HepG2 (cell line): ENCODE data around the gene AJUBA. TPM values are rescaled to one million over a fixed set of nuclear protein-coding genes. Genes with fewer than 3 reads are reported as not detected.

Source experiments
- HOXD1 ChIP-seq: sonication (generic); formaldehyde crosslinking; IDR thresholded peaks from 2 replicates; pipeline ENCODE4 v1.5.0; 2020; ENCODE audit warnings: missing genetic modification reagents
- KAT8 ChIP-seq: IDR thresholded peaks from 2 replicates; pipeline ENCODE4 v1.6.1; 2016; ENCODE audit warnings: missing genetic modification reagents, missing compliant biosample characterization
- KLF11 ChIP-seq: IDR thresholded peaks from 2 replicates; pipeline ENCODE4 v1.6.1; 2016; ENCODE audit warnings: missing compliant biosample characterization
- MEIS1 ChIP-seq: sonication (generic); formaldehyde crosslinking; IDR thresholded peaks from 2 replicates; pipeline ENCODE4 v1.9.0; 2021; ENCODE audit warnings: mild to moderate bottlenecking, missing genetic modification reagents, moderate library complexity, borderline replicate concordance
- NCOR1 ChIP-seq: fragments of 200-600 bp; sonication (generic); IDR thresholded peaks from 2 replicates; pipeline ENCODE4 v1.7.0; 2017; ENCODE audit warnings: antibody characterized with exemption, low read length, borderline replicate concordance
- NR2C2 ChIP-seq: sonication (generic); formaldehyde crosslinking; IDR thresholded peaks from 2 replicates; pipeline ENCODE4 v1.4.0; 2020; ENCODE audit warnings: missing genetic modification reagents, mild to moderate bottlenecking, moderate library complexity, borderline replicate concordance
- NR2F2 ChIP-seq: IDR thresholded peaks from 2 replicates; pipeline ENCODE4 v1.6.1; 2012; ENCODE audit warnings: low read depth, inconsistent platforms, borderline replicate concordance
- PLSCR1 ChIP-seq: sonication (generic); formaldehyde crosslinking; IDR thresholded peaks from 2 replicates; pipeline ENCODE4 v1.5.0; 2020; ENCODE audit warnings: missing genetic modification reagents, mild to moderate bottlenecking, borderline replicate concordance
- SSRP1 ChIP-seq: IDR thresholded peaks from 2 replicates; pipeline ENCODE4 v1.6.1; 2016; ENCODE audit warnings: control low read depth
- ZBTB46 ChIP-seq: sonication (generic); formaldehyde crosslinking; IDR thresholded peaks from 2 replicates; pipeline ENCODE4 v1.4.0; 2020; ENCODE audit warnings: mild to moderate bottlenecking, missing genetic modification reagents, borderline replicate concordance
- ZNF207 ChIP-seq: fragments of 450-650 bp; IDR thresholded peaks from 2 replicates; pipeline ENCODE4 v1.6.1; 2016; ENCODE audit warnings: antibody characterized with exemption, borderline replicate concordance
- ZNF468 ChIP-seq: sonication (generic); formaldehyde crosslinking; IDR thresholded peaks from 2 replicates; pipeline ENCODE4 v1.8.0; 2022; ENCODE audit warnings: mild to moderate bottlenecking, moderate library complexity, missing genetic modification reagents
- ZNF562 ChIP-seq: sonication (generic); formaldehyde crosslinking; IDR thresholded peaks from 2 replicates; pipeline ENCODE4 v1.8.0; 2022; ENCODE audit warnings: missing genetic modification reagents, borderline replicate concordance
- ZNF776 ChIP-seq: sonication (generic); formaldehyde crosslinking; IDR thresholded peaks from 2 replicates; pipeline ENCODE4 v1.4.0; 2020; ENCODE audit warnings: mild to moderate bottlenecking, missing genetic modification reagents
- ZSCAN30 ChIP-seq: sonication (generic); formaldehyde crosslinking; IDR thresholded peaks from 2 replicates; pipeline ENCODE4 v1.5.0; 2020; ENCODE audit warnings: mild to moderate bottlenecking, missing genetic modification reagents
- polyA plus RNA-seq, 8 experiments: library from polyadenylated mRNA; depleted of rRNA in 3 of 8; stranded (reverse) in 7 of 8; unstranded in 1 of 8; fragments of >200 nt; fragmentation: Illumina TruSeq in 4 of 8; extraction: Trizol in 4 of 8; gene quantifications; 2 replicates each; pipeline versions ENCODE4 v1.2.1 to v1.2.3, GENCODE V29; 2011 to 2016; ENCODE audit warnings: low read depth in 4 of 8, missing spikeins in 1 of 8, mixed read lengths in 1 of 8; ENCODE audit not compliant: insufficient read depth in 1 of 8
- total RNA-seq, 5 experiments: library from RNA; depleted of rRNA; stranded (reverse); fragments of >200 nt; fragmentation: Illumina TruSeq; extraction: Trizol; gene quantifications; 2 replicates each; pipeline ENCODE4 v1.2.3, GENCODE V29; 2016; ENCODE audit warnings: low read depth in 1 of 5
- TF ChIP-seq, protein P1 (sequence below): sonication (generic); formaldehyde crosslinking; IDR thresholded peaks from 2 replicates; pipeline ENCODE4; 2020; ENCODE audit warnings: missing genetic modification reagents, mild to moderate bottlenecking, borderline replicate concordance
- TF ChIP-seq, protein P2 (sequence below): sonication (generic); formaldehyde crosslinking; IDR thresholded peaks from 2 replicates; pipeline ENCODE4 v1.4.0; 2020; ENCODE audit warnings: missing genetic modification reagents, borderline replicate concordance
- TF ChIP-seq, protein P3 (sequence below): sonication (generic); formaldehyde crosslinking; IDR thresholded peaks from 2 replicates; pipeline ENCODE4 v1.5.1; 2020; ENCODE audit warnings: mild to moderate bottlenecking, moderate library complexity, missing genetic modification reagents

The AJUBA gene
- total and polyA plus RNA-seq, 2 of the 13 experiments (the other 11 are each of a cell fraction or from before 2014, with no cell fraction given) = 157 to 241 TPM

DNA sequence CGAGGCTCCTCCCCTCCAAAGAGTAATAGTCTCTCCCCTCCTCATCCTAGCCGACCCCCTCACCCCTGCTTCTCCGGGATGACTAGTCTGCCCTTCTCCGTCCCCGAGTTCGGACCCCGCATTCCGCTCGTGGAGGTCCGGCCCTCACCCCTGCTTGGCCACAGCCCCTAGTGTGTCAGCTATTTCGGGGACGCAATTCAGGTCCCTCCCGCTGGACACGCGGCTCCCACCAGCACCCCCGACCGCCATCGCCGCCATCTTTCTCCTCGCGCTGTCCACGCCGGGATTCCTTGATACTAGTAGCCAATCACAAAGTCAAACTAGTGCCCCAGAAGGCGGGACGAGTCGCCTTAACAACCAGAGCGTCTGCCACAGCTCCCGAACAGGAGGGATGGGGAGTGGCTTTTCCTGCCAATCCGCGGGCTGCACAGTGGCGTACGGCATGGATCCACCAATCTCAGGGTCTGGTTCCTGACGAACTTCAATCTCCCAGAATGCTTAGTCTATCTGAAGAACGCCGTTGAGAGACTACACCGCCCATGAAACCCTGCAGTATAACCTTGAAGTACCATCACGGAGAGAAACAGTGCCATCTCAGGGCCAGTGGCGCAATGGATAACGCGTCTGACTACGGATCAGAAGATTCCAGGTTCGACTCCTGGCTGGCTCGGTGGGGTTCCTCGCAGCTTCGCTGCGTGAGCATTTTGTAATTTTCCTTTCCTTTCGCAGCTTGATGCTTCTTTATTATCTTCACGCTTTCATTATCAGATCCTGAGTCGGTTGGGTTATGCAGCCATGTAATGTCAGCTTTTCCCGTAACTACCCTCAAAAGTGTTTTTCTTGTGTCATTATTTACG is 53.0 kb downstream of the AJUBA start, which contains the start of gene PRMT5 (continued):
- peak; percentile 97 for TF ChIP-seq KLF11
- TF ChIP-seq MEIS1 (CRISPR knock-in tag) = peak; percentile 95
- TF ChIP-seq HOXD1 (CRISPR knock-in tag) = 0 out of 2 replicates have a peak, but pooled peaks have one; percentile 79
- peak; percentile 96 for TF ChIP-seq KAT8 (CRISPR knock-in tag)
- TF ChIP-seq ZNF468 = no peak
- no peak for TF ChIP-seq NR2F2
- TF ChIP-seq ZSCAN30 (CRISPR knock-in tag) = peak; percentile 94
- no peak for TF ChIP-seq ZNF207
- peak; percentile 29; the same call in 1 of the 2 replicates for TF ChIP-seq ZNF776 (CRISPR knock-in tag)
- TF ChIP-seq, protein P1, sequence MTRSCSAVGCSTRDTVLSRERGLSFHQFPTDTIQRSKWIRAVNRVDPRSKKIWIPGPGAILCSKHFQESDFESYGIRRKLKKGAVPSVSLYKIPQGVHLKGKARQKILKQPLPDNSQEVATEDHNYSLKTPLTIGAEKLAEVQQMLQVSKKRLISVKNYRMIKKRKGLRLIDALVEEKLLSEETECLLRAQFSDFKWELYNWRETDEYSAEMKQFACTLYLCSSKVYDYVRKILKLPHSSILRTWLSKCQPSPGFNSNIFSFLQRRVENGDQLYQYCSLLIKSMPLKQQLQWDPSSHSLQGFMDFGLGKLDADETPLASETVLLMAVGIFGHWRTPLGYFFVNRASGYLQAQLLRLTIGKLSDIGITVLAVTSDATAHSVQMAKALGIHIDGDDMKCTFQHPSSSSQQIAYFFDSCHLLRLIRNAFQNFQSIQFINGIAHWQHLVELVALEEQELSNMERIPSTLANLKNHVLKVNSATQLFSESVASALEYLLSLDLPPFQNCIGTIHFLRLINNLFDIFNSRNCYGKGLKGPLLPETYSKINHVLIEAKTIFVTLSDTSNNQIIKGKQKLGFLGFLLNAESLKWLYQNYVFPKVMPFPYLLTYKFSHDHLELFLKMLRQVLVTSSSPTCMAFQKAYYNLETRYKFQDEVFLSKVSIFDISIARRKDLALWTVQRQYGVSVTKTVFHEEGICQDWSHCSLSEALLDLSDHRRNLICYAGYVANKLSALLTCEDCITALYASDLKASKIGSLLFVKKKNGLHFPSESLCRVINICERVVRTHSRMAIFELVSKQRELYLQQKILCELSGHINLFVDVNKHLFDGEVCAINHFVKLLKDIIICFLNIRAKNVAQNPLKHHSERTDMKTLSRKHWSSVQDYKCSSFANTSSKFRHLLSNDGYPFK (CRISPR knock-in tag) = peak; percentile 96
- TF ChIP-seq ZBTB46 (CRISPR knock-in tag) = peak; percentile 53; the same call in 1 of the 2 replicates
- TF ChIP-seq NCOR1 = peak; percentile 77; the same call in 1 of the 2 replicates
- TF ChIP-seq, protein P2, sequence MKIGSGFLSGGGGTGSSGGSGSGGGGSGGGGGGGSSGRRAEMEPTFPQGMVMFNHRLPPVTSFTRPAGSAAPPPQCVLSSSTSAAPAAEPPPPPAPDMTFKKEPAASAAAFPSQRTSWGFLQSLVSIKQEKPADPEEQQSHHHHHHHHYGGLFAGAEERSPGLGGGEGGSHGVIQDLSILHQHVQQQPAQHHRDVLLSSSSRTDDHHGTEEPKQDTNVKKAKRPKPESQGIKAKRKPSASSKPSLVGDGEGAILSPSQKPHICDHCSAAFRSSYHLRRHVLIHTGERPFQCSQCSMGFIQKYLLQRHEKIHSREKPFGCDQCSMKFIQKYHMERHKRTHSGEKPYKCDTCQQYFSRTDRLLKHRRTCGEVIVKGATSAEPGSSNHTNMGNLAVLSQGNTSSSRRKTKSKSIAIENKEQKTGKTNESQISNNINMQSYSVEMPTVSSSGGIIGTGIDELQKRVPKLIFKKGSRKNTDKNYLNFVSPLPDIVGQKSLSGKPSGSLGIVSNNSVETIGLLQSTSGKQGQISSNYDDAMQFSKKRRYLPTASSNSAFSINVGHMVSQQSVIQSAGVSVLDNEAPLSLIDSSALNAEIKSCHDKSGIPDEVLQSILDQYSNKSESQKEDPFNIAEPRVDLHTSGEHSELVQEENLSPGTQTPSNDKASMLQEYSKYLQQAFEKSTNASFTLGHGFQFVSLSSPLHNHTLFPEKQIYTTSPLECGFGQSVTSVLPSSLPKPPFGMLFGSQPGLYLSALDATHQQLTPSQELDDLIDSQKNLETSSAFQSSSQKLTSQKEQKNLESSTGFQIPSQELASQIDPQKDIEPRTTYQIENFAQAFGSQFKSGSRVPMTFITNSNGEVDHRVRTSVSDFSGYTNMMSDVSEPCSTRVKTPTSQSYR = peak; percentile 68
- peak; percentile 99 for TF ChIP-seq SSRP1 (CRISPR knock-in tag)
- TF ChIP-seq PLSCR1 (CRISPR knock-in tag) = no peak
- peak; percentile 73; the same call in 1 of the 2 replicates for TF ChIP-seq NR2C2 (CRISPR knock-in tag)
- TF ChIP-seq, protein P3, sequence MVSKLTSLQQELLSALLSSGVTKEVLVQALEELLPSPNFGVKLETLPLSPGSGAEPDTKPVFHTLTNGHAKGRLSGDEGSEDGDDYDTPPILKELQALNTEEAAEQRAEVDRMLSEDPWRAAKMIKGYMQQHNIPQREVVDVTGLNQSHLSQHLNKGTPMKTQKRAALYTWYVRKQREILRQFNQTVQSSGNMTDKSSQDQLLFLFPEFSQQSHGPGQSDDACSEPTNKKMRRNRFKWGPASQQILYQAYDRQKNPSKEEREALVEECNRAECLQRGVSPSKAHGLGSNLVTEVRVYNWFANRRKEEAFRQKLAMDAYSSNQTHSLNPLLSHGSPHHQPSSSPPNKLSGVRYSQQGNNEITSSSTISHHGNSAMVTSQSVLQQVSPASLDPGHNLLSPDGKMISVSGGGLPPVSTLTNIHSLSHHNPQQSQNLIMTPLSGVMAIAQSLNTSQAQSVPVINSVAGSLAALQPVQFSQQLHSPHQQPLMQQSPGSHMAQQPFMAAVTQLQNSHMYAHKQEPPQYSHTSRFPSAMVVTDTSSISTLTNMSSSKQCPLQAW (CRISPR knock-in tag) = peak; percentile 85
- TF ChIP-seq ZNF562 (CRISPR knock-in tag) = peak; percentile 49; the same call in 1 of the 2 replicates
